HG02571 (cell line): ENCODE measurements around the gene CPXM2.

ENCODE experiments used
- ATAC-seq: cut with Tn5 transposase; IDR thresholded peaks from one replicate; pipeline ENCODE4 v1.9.1; 2021; ENCODE audit warnings: mild to moderate bottlenecking, moderate library complexity; ENCODE audit not compliant: unreplicated experiment

Gene CPXM2

DNA sequence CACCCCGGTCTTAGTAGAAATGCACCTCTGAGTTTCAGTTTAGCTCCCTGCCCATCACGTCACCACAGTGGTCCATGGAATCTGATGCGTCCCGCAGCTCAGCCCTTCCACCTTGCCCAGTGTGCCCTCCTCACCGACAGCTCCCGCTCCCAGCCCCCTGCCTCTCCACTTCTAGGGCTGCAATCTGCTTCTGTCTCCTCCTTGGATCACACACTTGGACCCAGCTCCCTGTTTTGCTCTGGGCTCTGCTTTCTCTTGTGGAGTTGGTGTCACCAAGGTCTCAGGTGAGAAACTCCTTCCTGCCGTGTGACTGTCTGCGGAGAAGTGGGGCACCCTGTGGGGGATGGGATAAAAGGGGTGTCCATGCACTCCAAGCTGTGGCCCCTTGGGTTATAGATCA, 187.5 kb downstream of the CPXM2 start:
- ATAC-seq: no peak

DNA sequence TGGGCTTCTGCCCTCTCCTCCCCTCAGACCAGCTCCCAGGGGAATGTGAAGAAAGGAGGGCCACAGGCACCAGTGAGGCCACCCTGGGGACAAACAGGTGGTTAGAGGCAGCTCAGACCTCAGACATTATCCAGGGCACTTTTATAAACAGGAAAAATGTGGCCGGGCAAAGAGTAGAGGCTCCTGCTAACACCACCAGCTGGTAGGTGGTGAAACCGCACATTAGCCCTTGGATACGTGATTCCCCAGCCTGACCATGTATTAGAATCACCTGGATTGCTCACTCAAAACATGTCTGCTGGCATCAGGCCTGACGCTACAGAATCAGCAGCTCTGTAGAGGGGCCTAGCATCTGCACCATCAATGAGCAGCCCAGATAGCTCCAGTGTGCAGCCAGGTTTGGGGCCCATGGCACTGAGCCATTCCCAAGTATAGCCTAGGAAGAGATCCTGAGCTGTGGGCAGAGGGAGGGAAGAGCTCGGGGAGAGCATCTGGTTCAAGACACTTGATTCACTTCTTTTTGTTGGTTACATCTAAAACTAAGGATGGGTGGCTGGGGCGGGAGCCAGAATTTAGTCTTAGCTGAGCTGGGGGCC, 188.3 kb downstream of the CPXM2 start:
- ATAC-seq: no peak
